OCI-LY7 (cell line): ENCODE measurements around the gene ACOXL. TPM values are rescaled to one million over a fixed set of nuclear protein-coding genes. Genes with fewer than 3 reads are reported as not detected.

Source experiments
- BruUV-seq: library from RNA; stranded (reverse); fragments of 400-500 nt; replicated peaks from 2 replicates; lab custom pipeline; 2021; lab: Mats Ljungman, UMichigan
- CTCF ChIA-PET: fragments of 300-600 bp; sonication (Branson Sonifier 250); formaldehyde crosslinking; loops from one replicate; lab custom pipeline; 2022; ENCODE audit warnings: antibody characterized with exemption; ENCODE audit not compliant: unreplicated experiment; lab: Charles Lee
- POLR2A ChIA-PET: fragments of 300-600 bp; sonication (Branson Sonifier 250); formaldehyde crosslinking; loops from one replicate; lab custom pipeline; 2022; ENCODE audit warnings: antibody characterized with exemption; lab: Charles Lee
- DNase-seq: peaks from one replicate; pipeline ENCODE4 v3.0.0-alpha.2; 2015; ENCODE audit warnings: low spot score
- H2AFZ ChIP-seq: fragments of 200-600 bp; sonication (generic), shearing (Covaris generic); 2 replicates; pipeline ENCODE4 v1.6.1; 2014; ENCODE audit warnings: mild to moderate bottlenecking, antibody characterized with exemption, low read length, moderate library complexity
- H3K27ac ChIP-seq: fragments of 200-600 bp; sonication (generic); 2 replicates; pipeline ENCODE4 v1.5.1; 2014; ENCODE audit warnings: mixed run types, low read depth, mild to moderate bottlenecking, moderate library complexity, low read length, inconsistent platforms; ENCODE audit not compliant: poor library complexity, severe bottlenecking
- H3K36me3 ChIP-seq: fragments of 200-600 bp; sonication (generic); 2 replicates; pipeline ENCODE4 v1.6.1; 2014; ENCODE audit warnings: mild to moderate bottlenecking, antibody characterized with exemption, low read length, moderate library complexity, mixed read lengths; ENCODE audit not compliant: insufficient read depth
- H3K4me1 ChIP-seq: fragments of 200-600 bp; sonication (generic); 2 replicates; pipeline ENCODE4 v1.5.1; 2014; ENCODE audit warnings: mild to moderate bottlenecking, low read length; ENCODE audit not compliant: insufficient read depth, poor library complexity, severe bottlenecking
- H3K4me2 ChIP-seq: fragments of 200-600 bp; sonication (generic); 2 replicates; pipeline ENCODE4 v1.6.1; 2014; ENCODE audit warnings: mild to moderate bottlenecking, low read length
- H3K4me3 ChIP-seq: fragments of 200-600 bp; sonication (generic); 2 replicates; pipeline ENCODE4 v1.5.1; 2014; ENCODE audit warnings: mild to moderate bottlenecking, low read depth, low read length; ENCODE audit not compliant: poor library complexity, severe bottlenecking
- H3K79me2 ChIP-seq: fragments of 200-600 bp; sonication (generic); 2 replicates; pipeline ENCODE4 v1.6.1; 2016; ENCODE audit warnings: low read depth, mild to moderate bottlenecking, low read length, moderate library complexity, mixed read lengths; ENCODE audit not compliant: insufficient read depth
- H3K9me2 ChIP-seq: fragments of 200-600 bp; sonication (generic); 2 replicates; pipeline ENCODE4 v1.6.1; 2016; ENCODE audit warnings: mild to moderate bottlenecking, low read length, mixed read lengths; ENCODE audit not compliant: insufficient read depth
- H3K9me3 ChIP-seq: fragments of 200-600 bp; sonication (generic); 2 replicates; pipeline ENCODE4 v1.6.1; 2014; ENCODE audit warnings: mild to moderate bottlenecking, mixed run types, low read length, mixed read lengths
- H4K20me1 ChIP-seq: fragments of 200-600 bp; sonication (generic); 2 replicates; pipeline ENCODE4 v1.6.1; 2014; ENCODE audit warnings: mild to moderate bottlenecking, antibody characterized with exemption, low read length, moderate library complexity, mixed read lengths; ENCODE audit not compliant: insufficient read depth
- EZH2phosphoT487 ChIP-seq: fragments of 200-600 bp; sonication (generic); IDR thresholded peaks from 2 replicates; pipeline ENCODE4 v1.6.1; 2018; ENCODE audit warnings: low read depth, borderline replicate concordance, mild to moderate bottlenecking, mixed run types, antibody characterized with exemption, low read length, moderate library complexity, mixed read lengths
- intact Hi-C: fragments of 100-400 bp; cut with micrococcal nuclease; formaldehyde crosslinking; loops from one replicate; pipeline ENCODE4 v1.10.0; 2022; ENCODE audit not compliant: unreplicated experiment
- total RNA-seq, 2 experiments: library from RNA; depleted of rRNA in 1 of 2; stranded (reverse); fragments of >200 nt in 1 of 2; shearing (Covaris generic) in 1 of 2; gene quantifications; 2 replicates each; pipeline ENCODE4 v1.2.3, GENCODE V29; 2014 to 2022
- TF ChIP-seq, protein P1 (sequence below): fragments of 200-600 bp; sonication (generic); conservative IDR thresholded peaks from 2 replicates; pipeline ENCODE4 v1.5.1; 2014; ENCODE audit warnings: mild to moderate bottlenecking, antibody characterized with exemption, low read length, moderate library complexity, mixed read lengths

Gene ACOXL
- total RNA-seq, 2 experiments from 2014 or later: 1.4 TPM; not detected in 1

DNA sequence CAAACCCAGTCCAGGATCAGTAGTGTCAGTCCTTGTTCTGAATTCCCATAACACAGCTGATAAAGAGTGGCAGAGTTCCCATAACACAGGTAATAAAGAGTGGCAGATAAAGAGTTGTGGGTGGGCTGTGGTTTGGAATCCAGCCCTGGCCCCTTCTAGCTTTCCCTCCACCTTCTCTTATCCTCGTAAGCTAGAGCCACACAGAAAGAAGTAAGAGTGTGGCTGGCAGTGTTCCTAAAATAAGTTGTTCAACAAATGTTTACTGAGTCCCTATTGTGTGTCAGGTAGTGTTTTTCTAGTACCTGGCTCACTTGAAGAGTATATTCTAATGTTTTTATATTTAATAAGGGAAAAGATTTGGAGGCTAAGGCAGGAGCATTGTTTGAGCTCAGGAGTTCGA is 323.4 kb downstream of the ACOXL start:
- Histone ChIP-seq H3K9me3 (peaks cover 18% of the 10 kb centered on the region), H3K79me2 (peaks cover 5% of the 10 kb centered on the region; the same call in 1 of the 2 replicates), H2AFZ (peak overlapping the region; percentile 5; the same call in 1 of the 2 replicates), H3K9me2 (no peaks in the 10 kb centered on the region), H3K4me3 (no peak overlapping the region), H3K27ac (peak overlapping the region; percentile 87), H4K20me1 (no peaks in the 10 kb centered on the region), H3K4me1 (peaks cover 84% of the 10 kb centered on the region), H3K36me3 (peaks cover 13% of the 10 kb centered on the region; the same call in 1 of the 2 replicates), H3K4me2 (peak overlapping the region; percentile 80)
- no peak for DNase-seq
- ChIA-PET POLR2A (interaction anchor here (0.7 to 2.7 kb wide), 8 partner anchors 9 to 69 kb away, joined by 3 to 10 read pairs (median 6); partner anchors contain the start of gene BCL2L11), CTCF (interaction anchor here (0.8 kb wide), 1 partner anchor 30 kb away, joined by 3 read pairs; no protein-coding TSS in a partner anchor)
- no TSS peak for BruUV-seq
- no peak for TF ChIP-seq EZH2phosphoT487
- intact Hi-C loops: loop anchor here (5.0 kb wide), 1 partner anchor 652 kb away; no protein-coding TSS in a partner anchor

DNA sequence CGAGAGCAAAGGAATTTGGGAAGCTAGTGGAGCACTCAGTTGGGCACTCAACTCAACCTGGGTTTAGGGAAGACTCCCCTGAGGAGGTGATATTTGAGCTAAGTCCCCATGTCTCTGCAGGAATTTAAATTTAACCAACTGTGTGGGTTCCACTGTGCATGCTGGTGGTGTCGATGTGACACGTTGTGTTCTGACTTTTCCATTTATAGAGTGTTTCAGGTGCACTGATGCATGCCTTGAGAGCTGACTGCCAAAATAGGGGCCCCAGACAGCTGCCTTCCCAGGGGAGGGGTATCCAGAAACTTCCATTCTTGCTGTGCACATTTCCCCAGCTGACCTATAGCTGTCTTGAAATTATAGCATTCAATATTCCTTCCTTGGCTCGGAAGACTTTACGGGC is 324.7 kb downstream of the ACOXL start:
- Histone ChIP-seq H4K20me1 (no peaks in the 10 kb centered on the region), H3K9me2 (no peaks in the 10 kb centered on the region), H3K4me1 (peaks cover 82% of the 10 kb centered on the region), H3K9me3 (peaks cover 28% of the 10 kb centered on the region), H3K27ac (peak overlapping the region; percentile 87), H3K4me2 (peak overlapping the region; percentile 54), H3K79me2 (no peaks in the 10 kb centered on the region), H3K36me3 (peaks cover 14% of the 10 kb centered on the region; the same call in 1 of the 2 replicates), H2AFZ (peak overlapping the region; percentile 60; the same call in 1 of the 2 replicates), H3K4me3 (peak overlapping the region; percentile 31)
- TF ChIP-seq EZH2phosphoT487: no peak
- TF ChIP-seq, protein P1, sequence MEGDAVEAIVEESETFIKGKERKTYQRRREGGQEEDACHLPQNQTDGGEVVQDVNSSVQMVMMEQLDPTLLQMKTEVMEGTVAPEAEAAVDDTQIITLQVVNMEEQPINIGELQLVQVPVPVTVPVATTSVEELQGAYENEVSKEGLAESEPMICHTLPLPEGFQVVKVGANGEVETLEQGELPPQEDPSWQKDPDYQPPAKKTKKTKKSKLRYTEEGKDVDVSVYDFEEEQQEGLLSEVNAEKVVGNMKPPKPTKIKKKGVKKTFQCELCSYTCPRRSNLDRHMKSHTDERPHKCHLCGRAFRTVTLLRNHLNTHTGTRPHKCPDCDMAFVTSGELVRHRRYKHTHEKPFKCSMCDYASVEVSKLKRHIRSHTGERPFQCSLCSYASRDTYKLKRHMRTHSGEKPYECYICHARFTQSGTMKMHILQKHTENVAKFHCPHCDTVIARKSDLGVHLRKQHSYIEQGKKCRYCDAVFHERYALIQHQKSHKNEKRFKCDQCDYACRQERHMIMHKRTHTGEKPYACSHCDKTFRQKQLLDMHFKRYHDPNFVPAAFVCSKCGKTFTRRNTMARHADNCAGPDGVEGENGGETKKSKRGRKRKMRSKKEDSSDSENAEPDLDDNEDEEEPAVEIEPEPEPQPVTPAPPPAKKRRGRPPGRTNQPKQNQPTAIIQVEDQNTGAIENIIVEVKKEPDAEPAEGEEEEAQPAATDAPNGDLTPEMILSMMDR: no peak
- no TSS peak for BruUV-seq
- CTCF ChIA-PET: interaction anchor here (1.3 kb wide), 1 partner anchor 17 kb away, joined by 4 read pairs; no protein-coding TSS in a partner anchor
- POLR2A ChIA-PET: interaction anchor here (0.8 to 2.7 kb wide), 8 partner anchors 8 to 73 kb away, joined by 3 to 10 read pairs (median 6); no protein-coding TSS in a partner anchor
- intact Hi-C loops: loop anchor here (5.0 kb wide), 1 partner anchor 650 kb away; no protein-coding TSS in a partner anchor
- DNase-seq: peak; percentile 76

DNA sequence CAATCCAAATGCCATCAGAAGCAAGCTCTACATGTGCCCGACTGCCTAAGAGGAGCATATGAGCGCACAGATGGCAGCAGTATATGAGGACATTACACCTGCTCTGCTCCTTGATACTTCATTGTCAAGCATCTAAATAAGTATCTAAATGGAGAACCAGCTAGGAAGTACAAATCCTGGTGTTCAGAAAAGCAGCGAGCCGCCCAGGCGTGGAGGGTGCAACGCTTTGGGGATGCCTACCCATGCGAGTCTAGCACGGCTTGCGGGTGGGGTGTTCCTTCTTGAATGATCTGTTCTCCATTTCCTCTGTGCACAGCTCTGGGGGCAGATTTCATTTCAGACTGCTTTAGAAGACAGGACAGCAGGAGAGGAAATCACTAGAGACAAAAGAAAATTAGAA is 325.3 kb downstream of the ACOXL start:
- peak overlapping the region; percentile 31 for H3K4me3 ChIP-seq
- H3K9me3 ChIP-seq: peaks cover 31% of the 10 kb centered on the region
- intact Hi-C loops: loop anchor here (5.0 kb wide), 1 partner anchor 650 kb away; no protein-coding TSS in a partner anchor
- H3K4me1 ChIP-seq: peaks cover 82% of the 10 kb centered on the region
- POLR2A ChIA-PET: interaction anchor here (0.9 to 3.0 kb wide), 7 partner anchors 9 to 63 kb away, joined by 3 to 10 read pairs (median 5); no protein-coding TSS in a partner anchor
- peaks cover 14% of the 10 kb centered on the region; the same call in 1 of the 2 replicates for H3K36me3 ChIP-seq
- no TSS peak for BruUV-seq
- no peaks in the 10 kb centered on the region for H3K79me2 ChIP-seq
- H3K4me2 ChIP-seq: peak overlapping the region; percentile 54
- no peaks in the 10 kb centered on the region for H4K20me1 ChIP-seq
- CTCF ChIA-PET: interaction anchor here (1.3 kb wide), 1 partner anchor 18 kb away, joined by 4 read pairs; no protein-coding TSS in a partner anchor
- no peaks in the 10 kb centered on the region for H3K9me2 ChIP-seq
- no peak for TF ChIP-seq EZH2phosphoT487
- TF ChIP-seq, protein P1: no peak
- peak; percentile 77 for DNase-seq
- peak overlapping the region; percentile 60; the same call in 1 of the 2 replicates for H2AFZ ChIP-seq
- H3K27ac ChIP-seq: peak overlapping the region; percentile 87
